CD4-positive, CD25-positive, alpha-beta regulatory T cell (primary cell): Measurements from ENCODE around the gene CASS4. TPM values are rescaled to one million over a fixed set of nuclear protein-coding genes. Genes with fewer than 3 reads are reported as not detected.

Source experiments
- ATAC-seq, 2 donors: fragments of 150-1000 bp; cut with Tn5 transposase; one replicate each; pipeline ENCODE4 v1.10.0; 2021; ENCODE audit warnings: low read depth in 2 of 2, moderate number of reproducible peaks in 2 of 2, moderate library complexity in 1 of 2
- DNase-seq, 3 donors: peaks; one replicate each; pipeline versions ENCODE4 v3.0.0 to v3.0.0-alpha.2; 2012 to 2022; ENCODE audit warnings: mixed read lengths in 1 of 3
- H3K27ac ChIP-seq: one replicate; pipeline ENCODE4 v1.7.0; 2013; ENCODE audit warnings: mild to moderate bottlenecking, low read length; ENCODE audit not compliant: insufficient read depth, poor library complexity, severe bottlenecking
- H3K27me3 ChIP-seq: one replicate; pipeline ENCODE4 v1.7.0; 2013; ENCODE audit warnings: low read length; ENCODE audit not compliant: control insufficient read depth, insufficient read depth
- H3K36me3 ChIP-seq: one replicate; pipeline ENCODE4 v1.7.0; 2013; ENCODE audit warnings: mild to moderate bottlenecking, low read length, moderate library complexity; ENCODE audit not compliant: control insufficient read depth, insufficient read depth
- H3K4me1 ChIP-seq: 2 replicates; pipeline ENCODE4 v1.7.0; 2013; ENCODE audit warnings: mild to moderate bottlenecking, low read length; ENCODE audit not compliant: insufficient read depth, control insufficient read depth, poor library complexity, severe bottlenecking
- H3K4me3 ChIP-seq: one replicate; pipeline ENCODE4 v1.7.0; 2013; ENCODE audit warnings: low read depth, mild to moderate bottlenecking, low read length, moderate library complexity
- H3K9me3 ChIP-seq, 2 experiments: 1 replicate in 1 of 2; 2 replicates in 1 of 2; pipeline ENCODE4 v1.7.0; 2013; ENCODE audit warnings: low read length in 2 of 2, mild to moderate bottlenecking in 1 of 2, moderate library complexity in 1 of 2; ENCODE audit not compliant: control insufficient read depth in 2 of 2
- H3K27ac Mint-ChIP-seq, 3 donors: one replicate each; pipeline ENCODE4 v1.8.0; 2020 to 2022; ENCODE audit warnings: mild to moderate bottlenecking in 3 of 3, mixed read lengths in 3 of 3, moderate library complexity in 2 of 3
- H3K27me3 Mint-ChIP-seq: one replicate; pipeline ENCODE4 v1.8.0; 2022; ENCODE audit warnings: mild to moderate bottlenecking, mixed read lengths
- H3K36me3 Mint-ChIP-seq: one replicate; pipeline ENCODE4 v1.8.0; 2020; ENCODE audit warnings: mixed read lengths
- H3K4me1 Mint-ChIP-seq, 4 donors: one replicate each; pipeline ENCODE4 v1.8.0; 2020 to 2022; ENCODE audit warnings: mixed read lengths in 4 of 4, mild to moderate bottlenecking in 1 of 4
- H3K4me3 Mint-ChIP-seq, 4 donors: one replicate each; pipeline ENCODE4 v1.8.0; 2020 to 2022; ENCODE audit warnings: mild to moderate bottlenecking in 4 of 4, mixed read lengths in 4 of 4, moderate library complexity in 3 of 4
- H3K9me3 Mint-ChIP-seq, 7 donors: one replicate each; pipeline ENCODE4 v1.8.0; 2020 to 2022; ENCODE audit warnings: mixed read lengths in 7 of 7, mild to moderate bottlenecking in 3 of 7, moderate library complexity in 2 of 7
- polyA plus RNA-seq, 4 donors: library from polyadenylated mRNA; unstranded; fragments of 300-500 nt; fragmentation: Illumina TruSeq; gene quantifications; one replicate each; pipeline ENCODE4 v1.2.3, GENCODE V29; 2021
- total RNA-seq: library from RNA; stranded (reverse); gene quantifications from one replicate; pipeline ENCODE4 v1.2.3, GENCODE V29; 2022

CASS4 gene
- total and polyA plus RNA-seq, 5 donors from 2014 or later: 0.96 to 9.8 (median 3.8) TPM

DNA sequence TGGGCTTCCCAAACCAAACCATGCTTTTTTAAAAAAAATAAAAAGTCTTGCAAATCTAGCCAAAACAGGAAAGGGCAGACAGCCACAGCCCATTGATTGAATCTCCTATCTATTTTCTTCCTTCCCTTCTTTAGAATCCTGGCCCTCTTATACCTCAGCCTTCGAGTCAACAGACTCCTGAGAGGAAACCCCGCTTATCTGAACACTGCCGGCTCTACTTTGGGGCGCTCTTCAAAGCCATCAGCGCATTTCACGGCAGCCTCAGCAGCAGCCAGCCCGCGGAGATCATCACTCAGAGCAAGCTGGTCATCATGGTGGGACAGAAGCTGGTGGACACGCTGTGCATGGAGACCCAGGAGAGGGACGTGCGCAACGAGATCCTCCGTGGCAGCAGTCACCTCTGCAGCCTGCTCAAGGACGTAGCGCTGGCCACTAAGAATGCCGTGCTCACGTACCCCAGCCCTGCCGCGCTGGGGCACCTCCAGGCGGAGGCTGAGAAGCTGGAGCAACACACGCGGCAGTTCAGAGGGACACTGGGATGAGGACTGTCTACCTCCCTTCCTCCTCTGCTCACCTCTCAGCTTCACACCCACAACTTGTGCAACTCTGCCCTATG is 46.3 kb downstream of the CASS4 start:
- Histone ChIP-seq H3K9me3 (no peaks in the 10 kb centered on the region), H3K36me3 (peaks cover 6% of the 10 kb centered on the region), H3K27me3 (no peaks in the 10 kb centered on the region), H3K4me3 (no peak overlapping the region), H3K27ac (no peak overlapping the region), H3K4me1 (peaks cover 9% of the 10 kb centered on the region)
- no peak overlapping the region for H3K27ac Mint-ChIP-seq
- ATAC-seq (no peak), DNase-seq (no peak)
- H3K27me3 Mint-ChIP-seq: no peaks in the 10 kb centered on the region
- no peaks in the 10 kb centered on the region for H3K36me3 Mint-ChIP-seq
- H3K4me3 Mint-ChIP-seq: no peak overlapping the region
- peaks cover 3 to 36% (median 9%) of the 10 kb centered on the region in 4 donors for H3K4me1 Mint-ChIP-seq
- H3K9me3 Mint-ChIP-seq: no peaks in the 10 kb centered on the region

DNA sequence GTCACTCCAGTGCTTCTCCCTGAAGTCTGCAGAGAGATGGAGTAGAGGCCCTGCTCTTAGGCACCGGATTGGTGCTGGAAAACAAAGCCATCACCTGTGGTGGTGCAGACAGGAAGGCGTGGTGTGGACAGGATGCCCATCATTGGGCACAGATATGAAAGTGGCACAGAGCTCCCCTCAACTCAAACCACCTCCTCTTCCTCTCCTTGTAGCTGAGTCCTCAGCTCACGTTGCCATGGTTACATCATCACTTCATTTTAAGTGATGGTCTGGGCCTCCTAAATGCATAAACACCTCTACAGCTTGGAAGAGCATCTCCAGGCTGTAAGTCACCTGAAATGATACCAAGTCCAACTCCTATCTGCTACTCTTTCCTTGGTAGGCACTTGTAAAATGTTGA is 48.4 kb downstream of the CASS4 start:
- Mint-ChIP-seq H3K9me3 (no peaks in the 10 kb centered on the region), H3K27me3 (no peaks in the 10 kb centered on the region), H3K36me3 (no peaks in the 10 kb centered on the region), H3K4me3 (no peak overlapping the region), H3K27ac (peak overlapping the region; percentile 25 to 67 (median 66)), H3K4me1 (peaks cover 7 to 30% (median 13%) of the 10 kb centered on the region in 4 donors)
- peak; percentile 62 to 85 for ATAC-seq
- DNase-seq: peak; percentile 9 to 75 (median 64)
- H3K9me3 ChIP-seq: no peaks in the 10 kb centered on the region
- peak overlapping the region; percentile 67 for H3K27ac ChIP-seq
- H3K4me1 ChIP-seq: peaks cover 6% of the 10 kb centered on the region
- no peak overlapping the region for H3K4me3 ChIP-seq
- peaks cover 6% of the 10 kb centered on the region for H3K36me3 ChIP-seq
- H3K27me3 ChIP-seq: no peaks in the 10 kb centered on the region

DNA sequence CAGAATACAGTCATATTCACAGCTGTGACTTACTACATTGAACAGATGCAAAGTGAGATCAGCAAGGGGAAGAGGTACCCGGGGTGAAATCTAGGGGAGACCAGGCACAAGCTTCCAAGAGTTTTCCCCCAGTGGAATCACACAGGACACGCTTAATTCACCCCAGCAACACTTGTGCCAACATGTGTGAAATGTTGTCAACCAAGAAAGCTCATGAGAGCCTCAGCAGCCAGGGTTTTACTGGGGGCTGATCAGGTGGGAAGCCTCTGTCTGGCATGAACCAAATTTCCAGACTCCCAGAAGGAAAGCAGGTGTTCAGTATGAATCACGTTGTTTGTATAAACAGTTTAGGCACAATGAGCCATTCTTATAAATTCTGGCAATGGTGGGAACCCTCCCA is 49.5 kb downstream of the CASS4 start:
- Histone ChIP-seq H3K4me1 (peaks cover 6% of the 10 kb centered on the region), H3K27ac (no peak overlapping the region), H3K36me3 (peaks cover 6% of the 10 kb centered on the region), H3K27me3 (no peaks in the 10 kb centered on the region), H3K9me3 (no peaks in the 10 kb centered on the region), H3K4me3 (no peak overlapping the region)
- DNase-seq: no peak
- Mint-ChIP-seq H3K9me3 (no peaks in the 10 kb centered on the region), H3K27me3 (no peaks in the 10 kb centered on the region), H3K4me1 (peaks cover 7 to 30% (median 13%) of the 10 kb centered on the region in 4 donors), H3K27ac (no peak overlapping the region), H3K4me3 (peak overlapping the region in 1 of 4 donors; percentile 21), H3K36me3 (no peaks in the 10 kb centered on the region)
- no peak for ATAC-seq

DNA sequence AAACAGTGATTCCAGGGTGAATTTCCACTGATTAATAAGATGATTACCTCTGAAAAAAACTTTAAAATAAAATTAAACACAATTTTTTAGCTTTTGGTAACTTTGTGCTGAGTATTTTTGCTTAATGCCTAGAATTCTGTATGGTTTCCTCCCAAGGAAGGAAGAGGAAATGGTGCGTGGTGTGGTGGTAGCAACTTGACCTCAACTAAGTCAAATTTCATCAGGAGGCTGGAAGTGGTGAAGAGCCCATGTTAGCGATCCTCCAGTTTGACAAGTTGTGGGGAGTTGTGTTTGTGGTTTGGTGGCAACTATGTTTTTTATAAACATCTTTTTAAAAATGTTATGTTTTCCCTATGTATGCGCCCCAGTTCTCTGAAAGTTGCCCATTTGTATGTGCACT is 51.4 kb downstream of the CASS4 start:
- Histone ChIP-seq H3K9me3 (no peaks in the 10 kb centered on the region), H3K27ac (no peak overlapping the region), H3K4me3 (no peak overlapping the region), H3K27me3 (no peaks in the 10 kb centered on the region), H3K4me1 (peaks cover 12% of the 10 kb centered on the region), H3K36me3 (peaks cover 5% of the 10 kb centered on the region)
- no peaks in the 10 kb centered on the region for H3K9me3 Mint-ChIP-seq
- H3K36me3 Mint-ChIP-seq: no peaks in the 10 kb centered on the region
- H3K27ac Mint-ChIP-seq: no peak overlapping the region
- H3K4me3 Mint-ChIP-seq: peak overlapping the region in 2 of 4 donors; percentile 51
- H3K27me3 Mint-ChIP-seq: no peaks in the 10 kb centered on the region
- peaks cover 6 to 26% (median 14%) of the 10 kb centered on the region in 4 donors for H3K4me1 Mint-ChIP-seq
- ATAC-seq: no peak
- DNase-seq: peak in 1 of 3 donors; percentile 46

DNA sequence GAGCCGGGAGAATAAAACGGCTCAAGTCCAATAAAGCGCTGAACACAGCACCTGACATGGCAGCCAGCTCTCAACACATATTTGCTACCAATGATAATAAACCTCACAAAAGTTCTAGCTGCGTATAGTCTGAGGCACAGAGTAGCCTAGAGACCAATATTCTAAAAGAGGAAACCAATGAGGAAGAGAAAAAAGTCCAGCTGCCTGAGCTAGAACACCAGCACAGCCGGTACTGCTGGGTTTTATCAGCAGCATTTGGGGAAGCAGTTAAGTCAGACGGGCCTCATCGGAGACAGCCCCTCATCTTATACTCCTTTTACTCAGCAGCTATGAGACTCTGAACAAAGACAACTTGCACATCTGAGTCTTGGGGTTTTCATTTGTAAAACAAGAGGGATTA is 53.9 kb downstream of the CASS4 start:
- H3K4me3 Mint-ChIP-seq: peak overlapping the region in 2 of 4 donors; percentile 53 to 75
- ATAC-seq: no peak

DNA sequence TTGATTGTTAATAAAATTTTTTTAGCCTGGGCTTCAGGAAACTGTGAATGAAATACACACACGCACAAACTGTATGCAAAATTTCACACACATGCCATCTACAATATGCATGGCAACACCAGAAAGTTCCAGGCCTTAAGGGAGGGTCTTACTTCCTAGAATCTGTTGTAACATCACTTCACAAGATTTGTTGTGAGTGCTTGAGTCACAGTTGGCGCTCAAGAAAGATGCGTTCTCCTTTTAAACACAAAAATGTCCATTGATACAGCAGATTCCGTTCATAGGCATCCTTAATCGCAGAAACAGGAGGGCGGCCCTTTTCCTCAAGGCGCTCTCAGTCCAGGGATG is 55.9 kb downstream of the CASS4 start:
- no peaks in the 10 kb centered on the region for H3K27me3 ChIP-seq
- H3K27ac Mint-ChIP-seq: peak overlapping the region; percentile 95 to 100 (median 100)
- H3K36me3 ChIP-seq: peaks cover 3% of the 10 kb centered on the region
- peaks cover 24% of the 10 kb centered on the region for H3K4me1 ChIP-seq
- H3K36me3 Mint-ChIP-seq: peaks cover 6% of the 10 kb centered on the region
- peak overlapping the region; percentile 82 for H3K4me3 ChIP-seq
- no peak for DNase-seq
- peak overlapping the region; percentile 93 to 99 (median 98) for H3K4me3 Mint-ChIP-seq
- peaks cover 13 to 42% (median 25%) of the 10 kb centered on the region in 4 donors for H3K4me1 Mint-ChIP-seq
- no peaks in the 10 kb centered on the region for H3K27me3 Mint-ChIP-seq
- H3K9me3 ChIP-seq: no peaks in the 10 kb centered on the region
- no peak for ATAC-seq
- H3K27ac ChIP-seq: peak overlapping the region; percentile 91
- H3K9me3 Mint-ChIP-seq: no peaks in the 10 kb centered on the region

More for the DNA sequence above, 53.9 kb downstream of the CASS4 start:
- H3K27me3 ChIP-seq: no peaks in the 10 kb centered on the region
- no peak for DNase-seq
- Mint-ChIP-seq H3K27me3 (no peaks in the 10 kb centered on the region), H3K4me1 (peaks cover 13 to 35% (median 26%) of the 10 kb centered on the region in 4 donors), H3K27ac (no peak overlapping the region), H3K36me3 (peaks cover 4% of the 10 kb centered on the region), H3K9me3 (no peaks in the 10 kb centered on the region)
- no peaks in the 10 kb centered on the region for H3K9me3 ChIP-seq
- no peak overlapping the region for H3K27ac ChIP-seq
- H3K4me1 ChIP-seq: peaks cover 24% of the 10 kb centered on the region
- no peaks in the 10 kb centered on the region for H3K36me3 ChIP-seq
- H3K4me3 ChIP-seq: no peak overlapping the region

DNA sequence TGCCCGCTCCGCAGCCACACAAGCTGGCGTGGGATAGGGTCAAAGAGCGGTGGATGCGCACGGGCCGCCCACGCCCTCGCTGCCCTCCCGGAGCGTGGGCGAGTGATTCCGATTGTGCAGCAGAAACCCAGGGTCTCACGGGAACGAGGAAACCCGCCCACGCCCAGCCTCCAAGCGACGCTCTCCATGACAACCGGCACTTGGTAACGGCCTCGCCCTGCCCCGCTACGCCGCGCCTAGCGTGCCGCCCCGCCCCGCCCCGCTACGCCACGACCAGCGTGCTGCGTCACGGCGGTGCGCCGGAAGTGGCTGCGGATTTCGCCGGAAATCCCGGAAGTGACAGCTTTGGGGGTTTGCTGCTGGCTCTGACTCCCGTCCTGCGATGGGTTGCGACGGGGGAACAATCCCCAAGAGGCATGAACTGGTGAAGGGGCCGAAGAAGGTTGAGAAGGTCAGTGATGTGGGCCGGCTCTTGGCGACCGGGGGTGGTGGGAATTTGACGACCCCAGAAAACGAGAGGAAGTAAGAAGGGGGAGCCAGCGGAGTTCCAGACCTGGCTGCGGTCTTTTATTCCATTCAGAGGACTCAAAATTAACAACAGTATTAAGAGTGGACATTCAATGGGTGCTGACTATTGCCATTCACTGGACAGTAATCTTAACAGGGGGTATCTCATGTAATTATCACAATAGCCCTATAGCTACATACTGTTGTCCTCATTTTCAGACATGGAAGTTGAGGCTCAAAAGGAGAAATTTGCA is 56.4 kb downstream of the CASS4 start, which contains the start of gene RTF2:
RTF2 (plus strand) TSS at position 312 of the 761 bp plus-strand sequence; CDS start at position 383, 71 bp downstream.
- peaks cover 8% of the 10 kb centered on the region for H3K36me3 ChIP-seq
- H3K27me3 Mint-ChIP-seq: no peaks in the 10 kb centered on the region
- peak; percentile 93 to 97 (median 96) for DNase-seq
- H3K9me3 Mint-ChIP-seq: no peaks in the 10 kb centered on the region
- peaks cover 11% of the 10 kb centered on the region for H3K36me3 Mint-ChIP-seq
- H3K9me3 ChIP-seq: no peaks in the 10 kb centered on the region
- H3K4me1 Mint-ChIP-seq: peaks cover 12 to 40% (median 23%) of the 10 kb centered on the region in 4 donors
- H3K4me3 Mint-ChIP-seq: peak within 1 kb of the TSS; percentile 93 to 99 (median 98)
- H3K27ac Mint-ChIP-seq: peak within 1 kb of the TSS; percentile 95 to 100 (median 100)
- peaks cover 21% of the 10 kb centered on the region for H3K4me1 ChIP-seq
- no peaks in the 10 kb centered on the region for H3K27me3 ChIP-seq
- H3K27ac ChIP-seq: peak within 1 kb of the TSS; percentile 91
- ATAC-seq: peak; percentile 99
- peak within 1 kb of the TSS; percentile 98 for H3K4me3 ChIP-seq
